Measurements from ENCODE around the gene PAX6. TPM values are rescaled to one million over a fixed set of nuclear protein-coding genes. Genes with fewer than 3 reads are reported as not detected.

PAX6 gene
- total and polyA plus RNA-seq, 2 of the 4 experiments (the other 2 are of a cell fraction), result not detected

GRCh38 chr11:31757260-31757835 is 53.8 kb downstream of the PAX6 start:
- no peaks in the 10 kb centered on the region for H4K20me1 ChIP-seq (ENCODE audit: insufficient read depth, low read length)
- no peaks in the 10 kb centered on the region for H3K9me1 ChIP-seq (ENCODE audit: insufficient read depth, low read length)
- no peaks in the 10 kb centered on the region for H3K9me3 ChIP-seq (ENCODE audit: control insufficient read depth, insufficient read depth, low read length)
- no peak overlapping the region; the same call in 1 of the 2 replicates for H3K23ac ChIP-seq (ENCODE audit: low read depth, low read length)
- no peaks in the 10 kb centered on the region for H3K79me1 ChIP-seq (ENCODE audit: low read depth in 1 of 2, low read length in 2 of 2)
- dilution Hi-C loops (cut with HindIII; ENCODE audit: low sequenced_read_pairs, unreplicated experiment) (no loop called here), in situ Hi-C loops (cut with MboI; ENCODE audit: low sequenced_read_pairs) (no loop called here), intact Hi-C loops (cut with micrococcal nuclease) (no loop called here)
- WGBS, 2 experiments (ENCODE audit: extremely low coverage in 2 of 2, insufficient read length in 1 of 2), result no CpG with 5 or more reads among the region's 3 CpGs
- H4K5ac ChIP-seq (ENCODE audit: low read depth, low read length), result no peak overlapping the region
- no peak overlapping the region for H2AK9ac ChIP-seq (replicated peaks; ENCODE audit: low read depth, low read length, poor library complexity)
- H3K27ac ChIP-seq (ENCODE audit: insufficient read depth, low read length), result no peak overlapping the region
- no peak overlapping the region for H3K56ac ChIP-seq (ENCODE audit: extremely low read depth, insufficient read depth, low read length)
- H2BK20ac ChIP-seq (ENCODE audit: low read depth, low read length), result no peak overlapping the region
- H3K36me3 ChIP-seq (ENCODE audit: control insufficient read depth, insufficient read depth, low read length), result no peaks in the 10 kb centered on the region
- POLR2A ChIA-PET (ENCODE audit: unreplicated experiment), result no interaction called here
- no peak overlapping the region for H2BK15ac ChIP-seq (ENCODE audit: low read depth, low read length)
- CTCF ChIA-PET, result interaction anchor here (0.9 kb wide), 1 partner anchor 10 kb away, joined by 7 read pairs; no protein-coding TSS in a partner anchor
- no peak overlapping the region for H4K8ac ChIP-seq (ENCODE audit: low read depth in 2 of 2, low read length in 2 of 2)
- no peak overlapping the region for H4K91ac ChIP-seq (ENCODE audit: insufficient read depth, low read depth, low read length)
- no peak for ATAC-seq (ENCODE audit: low read depth)
- no peak overlapping the region for H3K14ac ChIP-seq (replicated peaks; ENCODE audit: low read depth, low read length)
- no peak overlapping the region for H2BK120ac ChIP-seq (ENCODE audit: low read depth, low read length)
- H3K4me2 ChIP-seq (ENCODE audit: low read depth, low read length), result no peak overlapping the region
- H3K4ac ChIP-seq (ENCODE audit: low read depth, low read length), result no peak overlapping the region
- BruUV-seq (replicated peaks), result no TSS peak
- no peak overlapping the region for H3K18ac ChIP-seq (ENCODE audit: low read depth, low read length)
- H3K9ac ChIP-seq (ENCODE audit: low read depth, low read length), result no peak overlapping the region
- no peak overlapping the region for H3K4me3 ChIP-seq (ENCODE audit: insufficient read depth, low read depth, low read length)
- H2AK5ac ChIP-seq (ENCODE audit: low read depth, low read length), result no peak overlapping the region
- no peak overlapping the region for H2BK5ac ChIP-seq (ENCODE audit: low read depth, low read length, poor library complexity, severe bottlenecking)
- TF ChIP-seq, protein P1, sequence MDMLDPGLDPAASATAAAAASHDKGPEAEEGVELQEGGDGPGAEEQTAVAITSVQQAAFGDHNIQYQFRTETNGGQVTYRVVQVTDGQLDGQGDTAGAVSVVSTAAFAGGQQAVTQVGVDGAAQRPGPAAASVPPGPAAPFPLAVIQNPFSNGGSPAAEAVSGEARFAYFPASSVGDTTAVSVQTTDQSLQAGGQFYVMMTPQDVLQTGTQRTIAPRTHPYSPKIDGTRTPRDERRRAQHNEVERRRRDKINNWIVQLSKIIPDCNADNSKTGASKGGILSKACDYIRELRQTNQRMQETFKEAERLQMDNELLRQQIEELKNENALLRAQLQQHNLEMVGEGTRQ (IDR thresholded peaks at IDR 0.05; ENCODE audit: low read depth, low read length), result no peak
- TF ChIP-seq RCOR1 (IDR thresholded peaks at IDR 0.05; ENCODE audit: insufficient replicate concordance, low read length) (no peak), CEBPB (IDR thresholded peaks at IDR 0.05; ENCODE audit: low read depth, low read length) (no peak), FOS (IDR thresholded peaks at IDR 0.05; ENCODE audit: low read depth, low read length) (no peak), ELK1 (IDR thresholded peaks at IDR 0.05; ENCODE audit: borderline replicate concordance, low read depth, low read length) (no peak), RFX5 (IDR thresholded peaks at IDR 0.05; ENCODE audit: low read depth, low read length) (no peak), RAD21 (IDR thresholded peaks at IDR 0.05; ENCODE audit: low read length) (no peak), POLR2A (IDR thresholded peaks at IDR 0.05; ENCODE audit: low read depth, low read length) (no peak), NFE2L2 (IDR thresholded peaks at IDR 0.05; ENCODE audit: low read depth, low read length) (no peak), MAFK (IDR thresholded peaks at IDR 0.05; ENCODE audit: low read depth, low read length) (no peak), CHD1 (IDR thresholded peaks at IDR 0.05; ENCODE audit: low read depth, low read length) (no peak), SMC3 (IDR thresholded peaks at IDR 0.05; ENCODE audit: low read depth, low read length) (no peak), MAZ (IDR thresholded peaks at IDR 0.05; ENCODE audit: borderline replicate concordance, low read depth, low read length) (no peak), MXI1 (IDR thresholded peaks at IDR 0.05; ENCODE audit: borderline replicate concordance, low read depth, low read length) (no peak), BHLHE40 (IDR thresholded peaks at IDR 0.05; ENCODE audit: low read depth, low read length) (no peak)
- TF ChIP-seq, protein P2, sequence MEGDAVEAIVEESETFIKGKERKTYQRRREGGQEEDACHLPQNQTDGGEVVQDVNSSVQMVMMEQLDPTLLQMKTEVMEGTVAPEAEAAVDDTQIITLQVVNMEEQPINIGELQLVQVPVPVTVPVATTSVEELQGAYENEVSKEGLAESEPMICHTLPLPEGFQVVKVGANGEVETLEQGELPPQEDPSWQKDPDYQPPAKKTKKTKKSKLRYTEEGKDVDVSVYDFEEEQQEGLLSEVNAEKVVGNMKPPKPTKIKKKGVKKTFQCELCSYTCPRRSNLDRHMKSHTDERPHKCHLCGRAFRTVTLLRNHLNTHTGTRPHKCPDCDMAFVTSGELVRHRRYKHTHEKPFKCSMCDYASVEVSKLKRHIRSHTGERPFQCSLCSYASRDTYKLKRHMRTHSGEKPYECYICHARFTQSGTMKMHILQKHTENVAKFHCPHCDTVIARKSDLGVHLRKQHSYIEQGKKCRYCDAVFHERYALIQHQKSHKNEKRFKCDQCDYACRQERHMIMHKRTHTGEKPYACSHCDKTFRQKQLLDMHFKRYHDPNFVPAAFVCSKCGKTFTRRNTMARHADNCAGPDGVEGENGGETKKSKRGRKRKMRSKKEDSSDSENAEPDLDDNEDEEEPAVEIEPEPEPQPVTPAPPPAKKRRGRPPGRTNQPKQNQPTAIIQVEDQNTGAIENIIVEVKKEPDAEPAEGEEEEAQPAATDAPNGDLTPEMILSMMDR (conservative IDR thresholded peaks at IDR 0.05; ENCODE audit: low read depth, low read length), result no peak
- H3K4me1 ChIP-seq (ENCODE audit: control insufficient read depth, insufficient read depth, low read length), result no peaks in the 10 kb centered on the region
- no peak overlapping the region for H2AFZ ChIP-seq (replicated peaks; ENCODE audit: low read length, poor library complexity)
- no peaks in the 10 kb centered on the region for H3K27me3 ChIP-seq (ENCODE audit: control insufficient read depth, insufficient read depth, low read length)
- DNase-seq, result no peak

Data from IMR-90 (cell line).